ENCODE measurements around the gene TNKS2.

GRCh38 chr10:91778485-91778884 lies 19.7 kb upstream of the TNKS2 start:
- TF ChIP-seq CTCF (IDR thresholded peaks at IDR 0.05) (no peak), POLR2AphosphoS5 (IDR thresholded peaks at IDR 0.05; ENCODE audit: low read depth, low read length) (no peak), REST (IDR thresholded peaks at IDR 0.05; ENCODE audit: insufficient read depth in 1 of 2, low read depth in 2 of 2, low read length in 1 of 2) (no peak)

Measured in Panc1 (cell line).